Measurements from ENCODE around the gene NDUFA7. TPM values are rescaled to one million over a fixed set of nuclear protein-coding genes. Genes with fewer than 3 reads are reported as not detected.

NDUFA7 gene
- total RNA-seq, 1 experiment from 2014 or later = 73.0 TPM

DNA sequence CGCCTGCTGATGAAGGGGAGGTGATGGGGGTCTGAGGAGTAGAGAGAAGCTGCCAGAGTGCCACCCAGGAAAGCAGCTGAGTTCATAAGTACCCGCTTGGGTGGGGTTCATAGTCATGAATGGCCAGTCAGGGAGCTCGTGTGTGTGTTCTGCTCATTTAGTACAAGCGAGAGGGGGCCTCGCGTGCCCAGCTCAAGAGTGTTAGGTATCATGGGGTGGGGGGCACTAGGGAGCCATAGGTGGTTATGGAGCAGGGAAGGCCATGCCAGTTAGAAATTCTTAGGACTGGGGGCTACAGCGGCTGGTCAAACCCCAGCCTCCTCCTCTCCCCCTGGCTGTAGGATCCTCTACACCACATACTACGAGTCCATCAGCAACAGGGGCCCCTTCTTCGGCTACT, 59.8 kb downstream of the NDUFA7 start:
- no peak overlapping the region for H3K14ac ChIP-seq (ENCODE audit: insufficient read depth, low read length)
- no peaks in the 10 kb centered on the region for H3K4me1 ChIP-seq (ENCODE audit: insufficient read depth, low read length)
- peaks cover 14 to 29% of the 10 kb centered on the region in 2 experiments for H3K4me1 Mint-ChIP-seq
- no peak overlapping the region for H4K91ac ChIP-seq (ENCODE audit: insufficient read length, low read depth, low read length)
- no peak for DNase-seq
- no peak overlapping the region for H2BK20ac ChIP-seq (ENCODE audit: low read depth, low read length, poor library complexity, severe bottlenecking)
- H2BK15ac ChIP-seq (ENCODE audit: low read depth, low read length) = no peak overlapping the region
- no peaks in the 10 kb centered on the region for H3K27me3 Mint-ChIP-seq (ENCODE audit: low read depth)
- no peak overlapping the region for H3T11ph ChIP-seq (ENCODE audit: low read length)
- no peaks in the 10 kb centered on the region for H4K20me1 ChIP-seq (ENCODE audit: control insufficient read depth, insufficient read depth, insufficient read length)
- peaks cover 0 to 3% of the 10 kb centered on the region in 2 experiments; a peak in 1 of 5 replicates for H3K9me3 Mint-ChIP-seq
- H2BK120ac ChIP-seq (ENCODE audit: low read depth, low read length, poor library complexity, severe bottlenecking) = no peak overlapping the region
- H2AFZ ChIP-seq (ENCODE audit: low read length) = no peak overlapping the region
- H3K9me3 ChIP-seq (ENCODE audit: control insufficient read depth, low read depth, low read length) = no peaks in the 10 kb centered on the region
- no peak overlapping the region for H3K27ac ChIP-seq (ENCODE audit: insufficient read length, low read depth, low read length)
- H4K8ac ChIP-seq (replicated peaks; ENCODE audit: insufficient read length, low read depth, low read length) = no peak overlapping the region
- no peaks in the 10 kb centered on the region for H3K79me2 ChIP-seq (ENCODE audit: insufficient read depth, low read length)
- peak overlapping the region in 1 of 3 experiments; percentile 78; a peak in 2 of 7 replicates for H3K27ac Mint-ChIP-seq
- TF ChIP-seq, protein P1, sequence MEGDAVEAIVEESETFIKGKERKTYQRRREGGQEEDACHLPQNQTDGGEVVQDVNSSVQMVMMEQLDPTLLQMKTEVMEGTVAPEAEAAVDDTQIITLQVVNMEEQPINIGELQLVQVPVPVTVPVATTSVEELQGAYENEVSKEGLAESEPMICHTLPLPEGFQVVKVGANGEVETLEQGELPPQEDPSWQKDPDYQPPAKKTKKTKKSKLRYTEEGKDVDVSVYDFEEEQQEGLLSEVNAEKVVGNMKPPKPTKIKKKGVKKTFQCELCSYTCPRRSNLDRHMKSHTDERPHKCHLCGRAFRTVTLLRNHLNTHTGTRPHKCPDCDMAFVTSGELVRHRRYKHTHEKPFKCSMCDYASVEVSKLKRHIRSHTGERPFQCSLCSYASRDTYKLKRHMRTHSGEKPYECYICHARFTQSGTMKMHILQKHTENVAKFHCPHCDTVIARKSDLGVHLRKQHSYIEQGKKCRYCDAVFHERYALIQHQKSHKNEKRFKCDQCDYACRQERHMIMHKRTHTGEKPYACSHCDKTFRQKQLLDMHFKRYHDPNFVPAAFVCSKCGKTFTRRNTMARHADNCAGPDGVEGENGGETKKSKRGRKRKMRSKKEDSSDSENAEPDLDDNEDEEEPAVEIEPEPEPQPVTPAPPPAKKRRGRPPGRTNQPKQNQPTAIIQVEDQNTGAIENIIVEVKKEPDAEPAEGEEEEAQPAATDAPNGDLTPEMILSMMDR (conservative IDR thresholded peaks at IDR 0.05) = no peak
- no peaks in the 10 kb centered on the region for H3K27me3 ChIP-seq (ENCODE audit: insufficient read depth, low read length)
- no peak overlapping the region for H4K5ac ChIP-seq (ENCODE audit: insufficient read length, low read depth, low read length)
- H3K18ac ChIP-seq (ENCODE audit: insufficient read length, low read depth, low read length) = no peak overlapping the region
- no peak overlapping the region for H2AK5ac ChIP-seq (ENCODE audit: insufficient read length, low read length)
- H3K36me3 Mint-ChIP-seq (ENCODE audit: insufficient read depth in 1 of 3, low read depth in 3 of 3) = peaks cover 15 to 48% (median 42%) of the 10 kb centered on the region in 3 experiments
- no peak overlapping the region for H3K23ac ChIP-seq (ENCODE audit: insufficient read length, low read depth, low read length)
- no peak overlapping the region for H3K9ac ChIP-seq (ENCODE audit: extremely low read depth, insufficient read length, low read length)
- no peaks in the 10 kb centered on the region for H3K79me1 ChIP-seq (ENCODE audit: insufficient read depth, low read depth, low read length, poor library complexity, severe bottlenecking)
- H3K4me3 Mint-ChIP-seq = no peak overlapping the region
- H2BK12ac ChIP-seq (ENCODE audit: insufficient read length, low read depth, low read length) = no peak overlapping the region
- no peak overlapping the region for H3K4ac ChIP-seq (ENCODE audit: low read depth, low read length)
- WGBS (ENCODE audit: extremely low coverage, insufficient read length, low lambda C conversion rate) = no CpG with 5 or more reads among the region's 9 CpGs
- H3K23me2 ChIP-seq (ENCODE audit: insufficient read length, low read depth, low read length, poor library complexity, severe bottlenecking) = no peaks in the 10 kb centered on the region
- H3K4me2 ChIP-seq (ENCODE audit: insufficient read depth, insufficient read length, low read length) = no peak overlapping the region
- H2BK5ac ChIP-seq (ENCODE audit: insufficient read length, low read length) = no peak overlapping the region
- no peak overlapping the region for H3K56ac ChIP-seq (ENCODE audit: insufficient read length, low read depth, low read length)

Other genes starting within 250 kb of the NDUFA7 start
- 24.9 and 31.0 TPM in 2 replicates for gene FBN3, start 171.8 kb downstream of the NDUFA7 start, total RNA-seq (2021)
- gene CERS4, start 112.0 kb downstream of the NDUFA7 start, total RNA-seq (2021) = 62.6 and 66.5 TPM in 2 replicates
- gene CD320, start 13.0 kb downstream of the NDUFA7 start, total RNA-seq (2021) = 68.1 and 72.1 TPM in 2 replicates
- 1,885 and 1,988 TPM in 2 replicates for gene RPS28, start 121 bp upstream of the NDUFA7 start, total RNA-seq (2021)
- 5.3 and 7.7 TPM in 2 replicates for gene KANK3, start 21.9 kb upstream of the NDUFA7 start, total RNA-seq (2021)
- gene ANGPTL4, start 42.8 kb upstream of the NDUFA7 start, total RNA-seq (2021) = 1.9 and 2.5 TPM in 2 replicates
- gene RAB11B, start 69.0 kb upstream of the NDUFA7 start, total RNA-seq (2021) = 106 and 107 TPM in 2 replicates
- 23.1 and 27.5 TPM in 2 replicates for gene MARCHF2, start 91.9 kb upstream of the NDUFA7 start, total RNA-seq (2021)
- gene HNRNPM, start 123.6 kb upstream of the NDUFA7 start, total RNA-seq (2021) = 458 and 468 TPM in 2 replicates
- gene PRAM1, start 181.3 kb upstream of the NDUFA7 start, total RNA-seq (2021) = 0.44 TPM in 2 replicates
- gene ZNF414, start 192.8 kb upstream of the NDUFA7 start, total RNA-seq (2021) = 29.3 and 38.1 TPM in 2 replicates